Esophagus squamous epithelium (tissue), 4 donors: Measurements from ENCODE around the gene LOXL1.

Experiments used
- CTCF ChIP-seq, 6 experiments: fragments of 450-650 bp in 4 of 6; fragments of 200-600 bp in 2 of 6; sonication (generic) in 2 of 6; IDR thresholded peaks; one replicate each; pipeline ENCODE4 v1.5.1; 2016 to 2019; ENCODE audit warnings: antibody characterized with exemption in 6 of 6, mild to moderate bottlenecking in 4 of 6, moderate library complexity in 4 of 6
- POLR2A ChIP-seq, 4 donors: fragments of 450-650 bp; IDR thresholded peaks; one replicate each; pipeline ENCODE4 v1.6.1; 2017; ENCODE audit warnings: antibody characterized with exemption in 4 of 4, mild to moderate bottlenecking in 4 of 4, moderate library complexity in 3 of 4

- no peak for TF ChIP-seq CTCF (IDR thresholded peaks at IDR 0.05)
- TF ChIP-seq POLR2A (IDR thresholded peaks at IDR 0.05), result no peak
Measured at GRCh38 chr15:73992594-73992898, 66.3 kb downstream of the LOXL1 start.
